NCI-H1930 (cell line): Measurements from ENCODE around the gene VPS37C.
A peak's percentile ranks its signal among the peaks of the same experiment; 100 is the strongest.
"Not testable (repeated sequence)": the region's sequence is repeated elsewhere in the genome, so short reads cannot be mapped to it uniquely, and the experiment has no call there.

Experiments
- DNase-seq, 2 experiments: peaks; one replicate each; lab custom pipeline; 2025; lab: John Stamatoyannopoulos, UW

Gene VPS37C

DNA sequence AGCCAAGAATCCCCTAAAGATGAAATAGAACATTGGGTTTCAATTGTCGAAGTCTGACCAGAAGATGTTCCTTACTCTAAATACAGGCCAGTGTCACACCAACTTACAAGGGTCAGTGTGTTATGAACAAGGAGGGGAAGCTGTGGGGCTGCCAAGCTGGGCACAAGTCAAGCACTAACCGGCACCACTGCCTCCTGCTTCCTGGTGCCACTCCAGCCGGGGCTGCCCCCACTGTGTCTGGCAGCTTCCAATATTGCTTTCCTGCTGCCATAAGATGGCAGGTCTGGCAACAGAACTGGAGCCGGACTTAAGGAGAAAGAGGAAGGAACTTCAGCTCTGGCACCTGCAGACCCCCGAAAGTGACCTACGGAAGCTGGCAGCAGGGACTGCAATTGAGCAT, 13.7 kb upstream of the VPS37C start:
- DNase-seq, result no peak

DNA sequence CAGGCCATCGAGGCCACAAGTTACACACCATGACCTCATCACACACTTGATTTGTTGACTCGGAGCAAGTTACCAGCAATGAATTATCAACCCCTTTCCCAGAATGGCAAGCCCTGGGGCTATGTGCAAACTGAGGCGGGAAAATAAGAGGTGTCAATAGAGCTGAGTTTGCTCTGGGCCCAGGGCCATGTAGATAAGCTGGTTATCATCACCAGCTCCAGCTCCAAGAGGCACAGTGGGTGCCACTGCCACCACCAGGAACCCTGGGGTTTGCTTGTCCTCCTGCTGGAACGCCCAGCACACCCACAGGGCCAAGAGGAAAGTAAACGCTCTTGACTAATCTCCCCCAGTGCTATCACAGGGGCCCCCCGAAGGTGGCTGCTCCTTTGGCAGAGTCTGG, 13.0 kb upstream of the VPS37C start:
- no peak for DNase-seq

DNA sequence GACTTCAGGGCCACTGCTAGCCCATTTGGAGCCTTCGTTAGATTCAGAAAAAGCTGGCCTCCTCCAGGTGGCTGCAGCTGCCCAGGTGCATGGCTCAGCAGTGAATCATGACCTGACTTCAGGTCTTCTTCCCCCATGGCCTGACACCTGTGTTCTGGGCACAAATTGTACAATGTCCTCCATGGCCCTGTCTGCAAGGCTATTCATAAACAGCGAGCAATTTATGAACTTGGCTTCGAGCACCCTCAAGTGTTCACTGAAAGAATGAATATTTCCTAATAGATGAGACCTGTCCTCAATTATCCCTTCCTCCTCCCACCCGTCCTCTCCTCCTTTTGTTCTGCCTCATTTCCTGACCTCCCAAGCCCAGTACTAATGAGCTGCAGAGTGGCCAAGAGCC, 12.2 kb upstream of the VPS37C start:
- no peak for DNase-seq

DNA sequence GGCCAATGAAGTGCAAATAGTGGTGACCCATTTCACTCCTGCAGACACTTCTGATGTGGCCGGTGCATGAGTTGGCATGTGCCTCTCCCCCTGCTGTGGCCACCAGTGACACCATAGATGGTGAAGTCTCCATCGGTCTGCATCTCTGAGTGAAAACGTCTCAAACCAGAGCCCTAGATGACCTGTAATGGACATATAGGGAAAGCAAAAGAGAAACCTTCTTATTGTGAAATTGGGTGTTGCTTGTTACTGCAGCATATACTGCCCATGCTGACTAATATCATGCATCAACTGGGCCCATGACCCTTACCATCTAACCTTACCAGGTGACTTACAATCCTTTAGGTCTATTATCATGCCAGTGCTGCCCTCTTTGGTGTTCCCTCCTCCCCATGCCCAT, 11.7 kb upstream of the VPS37C start:
- no peak for DNase-seq

DNA sequence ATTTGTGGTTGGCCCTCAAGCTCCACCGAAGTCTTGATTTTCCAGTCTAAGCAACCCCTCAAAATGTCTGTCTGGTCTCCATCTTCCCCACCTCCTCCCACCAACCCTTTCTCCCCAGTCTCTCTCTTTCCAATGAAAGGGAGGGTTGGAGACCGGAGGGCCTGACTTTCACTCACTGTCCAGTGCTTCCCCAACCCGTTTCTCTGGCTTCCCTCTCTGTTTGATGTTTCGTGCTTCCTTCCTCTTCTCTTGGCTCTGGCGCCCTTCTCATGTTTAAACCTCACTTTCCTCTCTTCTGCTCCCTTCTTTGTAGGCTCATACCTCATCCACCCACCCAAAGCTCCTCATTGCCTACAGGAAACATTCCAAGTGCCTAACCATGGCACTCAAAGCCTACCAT, 11.1 kb upstream of the VPS37C start:
- no peak for DNase-seq

DNA sequence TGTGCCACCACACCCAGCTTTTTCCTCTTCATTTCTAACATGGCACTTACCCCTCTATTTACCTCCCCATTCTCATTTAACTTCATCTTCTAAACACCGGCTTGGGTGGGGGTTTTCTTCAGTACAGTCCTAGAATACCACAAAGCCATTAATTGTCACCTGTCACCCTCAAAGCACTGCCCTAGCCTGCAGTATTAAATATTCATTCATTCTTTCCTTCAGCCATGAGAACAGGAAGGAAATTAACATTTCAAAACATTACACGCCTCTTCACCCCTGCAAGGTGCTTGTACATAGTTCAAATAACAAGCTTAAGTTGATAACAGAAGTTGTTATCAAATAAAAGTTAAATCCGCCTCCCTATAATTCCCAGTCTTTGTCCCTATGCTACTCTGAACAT, 10.7 kb upstream of the VPS37C start:
- no peak for DNase-seq

DNA sequence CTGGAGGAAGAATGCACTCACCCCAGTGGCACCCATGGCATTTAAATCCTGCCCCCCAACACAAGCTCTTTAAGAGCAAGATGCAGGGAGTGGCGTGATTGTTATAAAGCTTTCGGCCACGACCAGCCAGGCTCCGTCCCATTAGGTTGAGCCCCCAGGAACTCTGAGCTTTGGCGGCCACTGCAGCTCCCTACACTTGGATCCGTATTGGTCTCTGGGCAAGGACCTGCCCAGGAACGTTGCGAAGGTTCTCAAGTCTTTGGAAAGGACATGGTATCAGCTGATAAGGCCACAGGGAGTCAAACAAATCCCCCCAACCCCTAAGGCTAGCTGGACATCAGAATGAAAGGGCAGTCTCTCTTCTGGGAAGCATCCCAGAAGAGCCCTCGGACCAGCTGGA, 9.3 kb upstream of the VPS37C start:
- no peak for DNase-seq

DNA sequence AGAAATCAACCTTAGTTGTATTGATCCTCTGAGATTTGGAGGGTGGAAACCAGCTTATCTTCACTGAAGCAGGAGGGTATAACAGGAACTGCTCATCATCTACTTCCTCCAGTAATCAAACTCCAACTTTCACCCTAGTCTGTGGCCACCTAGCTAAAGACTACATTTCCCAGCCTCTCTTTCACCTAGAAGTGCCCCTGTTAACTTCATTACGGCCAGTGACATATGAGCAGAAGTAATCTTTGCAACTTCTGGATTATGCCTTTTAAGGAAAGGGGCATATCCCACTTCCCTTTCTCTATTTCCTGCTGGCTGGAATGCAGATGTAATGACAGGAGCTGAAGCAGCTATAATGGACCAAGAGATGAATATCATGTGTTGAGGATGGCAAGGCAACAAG, 7.6 kb upstream of the VPS37C start:
- no peak for DNase-seq

DNA sequence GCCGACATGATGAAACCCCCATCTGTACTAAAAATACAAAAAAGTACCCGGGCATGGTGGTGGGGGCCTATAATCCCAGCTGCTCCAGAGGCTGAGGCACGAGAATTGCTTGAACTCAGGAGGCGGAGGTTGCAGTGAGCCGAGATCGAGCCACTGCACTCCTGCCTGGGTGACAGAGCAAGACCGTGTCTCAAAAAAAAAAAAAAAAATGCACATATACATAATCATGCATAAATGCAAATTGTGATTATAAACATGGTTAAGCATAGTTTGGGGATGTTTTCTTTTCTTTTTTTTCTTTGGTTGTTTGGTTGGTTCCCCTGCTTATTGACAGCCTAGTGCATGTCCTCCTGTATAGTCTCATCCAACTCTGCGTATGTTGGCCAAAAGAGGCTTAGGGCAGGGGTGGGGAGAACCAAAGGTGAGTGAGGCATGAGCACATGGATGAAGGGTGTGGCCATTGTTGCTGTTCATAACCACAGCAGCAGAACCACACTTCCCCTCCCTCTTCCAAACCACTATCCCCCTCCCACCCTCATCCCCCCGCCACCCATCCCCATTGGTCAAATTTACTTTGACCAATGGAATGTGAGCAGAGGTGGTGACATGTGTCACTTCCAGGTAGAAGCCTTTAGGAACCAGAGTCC, 6.9 kb upstream of the VPS37C start:
- no peak for DNase-seq

DNA sequence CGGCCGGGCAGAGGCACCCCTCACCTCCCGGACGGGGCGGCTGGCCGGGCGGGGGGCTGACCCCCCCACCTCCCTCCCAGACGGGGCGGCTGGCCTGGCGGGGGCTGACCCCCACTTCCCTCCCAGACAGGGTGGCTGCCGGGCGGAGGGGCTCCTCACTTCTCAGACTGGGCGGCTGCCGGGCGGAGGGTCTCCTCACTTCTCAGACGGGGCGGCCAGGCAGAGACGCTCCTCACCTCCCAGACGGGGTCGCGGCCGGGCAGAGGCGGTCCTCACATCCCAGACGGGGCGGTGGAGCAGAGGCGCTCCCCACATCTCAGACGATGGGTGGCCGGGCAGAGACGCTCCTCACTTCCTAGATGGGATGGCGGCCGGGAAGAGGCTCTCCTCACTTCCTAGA, 5.1 kb upstream of the VPS37C start:
- DNase-seq, result not testable (repeated sequence)

DNA sequence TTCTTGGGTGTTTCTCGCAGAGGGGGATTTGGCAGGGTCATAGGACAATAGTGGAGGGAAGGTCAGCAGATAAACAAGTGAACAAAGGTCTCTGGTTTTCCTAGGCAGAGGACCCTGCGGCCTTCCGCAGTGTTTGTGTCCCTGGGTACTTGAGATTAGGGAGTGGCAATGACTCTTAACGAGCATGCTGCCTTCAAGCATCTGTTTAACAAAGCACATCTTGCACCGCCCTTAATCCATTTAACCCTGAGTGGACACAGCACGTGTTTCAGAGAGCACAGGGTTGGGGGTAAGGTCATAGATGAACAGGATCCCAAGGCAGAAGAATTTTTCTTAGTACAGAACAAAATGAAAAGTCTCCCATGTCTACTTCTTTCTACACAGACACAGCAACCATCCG, 4.6 kb upstream of the VPS37C start:
- not testable (repeated sequence) for DNase-seq

DNA sequence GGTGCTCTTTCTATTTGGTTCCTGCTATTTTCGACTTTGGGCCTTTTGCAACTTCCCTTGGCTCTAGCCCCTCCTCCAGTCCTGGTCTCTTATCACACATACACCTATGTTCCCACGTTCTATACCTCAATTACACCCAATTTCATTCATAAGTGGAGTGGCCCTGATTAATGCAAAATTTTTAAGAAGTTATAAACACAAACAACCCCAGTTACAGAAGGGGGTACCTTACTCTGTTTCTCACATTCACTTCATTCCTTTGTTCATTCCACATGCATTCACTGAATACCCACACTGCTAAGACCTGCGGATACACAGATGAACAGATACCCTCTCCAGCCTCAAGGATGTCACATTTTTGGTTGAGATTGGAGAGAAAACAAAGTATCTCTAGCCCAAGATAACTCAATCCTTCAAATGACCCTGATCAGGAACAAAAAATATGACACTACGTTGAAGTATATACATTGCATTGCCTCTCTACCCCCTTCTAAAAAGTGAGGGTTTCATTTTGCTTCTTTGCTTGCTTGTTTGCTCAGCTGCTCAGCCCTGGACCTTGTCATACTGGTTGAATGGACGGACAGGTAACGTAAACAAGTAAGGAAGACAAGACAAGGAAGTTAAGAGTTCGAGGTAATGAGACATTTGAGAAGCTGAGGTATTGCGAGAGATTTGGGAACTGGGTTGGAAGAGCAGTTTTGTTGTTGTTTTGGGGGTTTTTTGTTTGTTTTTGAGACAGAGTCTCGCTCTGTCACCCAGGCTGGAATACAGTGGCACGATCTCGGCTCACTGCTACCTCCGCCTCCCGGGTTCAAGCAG, 3.6 kb upstream of the VPS37C start:
- no peak for DNase-seq

DNA sequence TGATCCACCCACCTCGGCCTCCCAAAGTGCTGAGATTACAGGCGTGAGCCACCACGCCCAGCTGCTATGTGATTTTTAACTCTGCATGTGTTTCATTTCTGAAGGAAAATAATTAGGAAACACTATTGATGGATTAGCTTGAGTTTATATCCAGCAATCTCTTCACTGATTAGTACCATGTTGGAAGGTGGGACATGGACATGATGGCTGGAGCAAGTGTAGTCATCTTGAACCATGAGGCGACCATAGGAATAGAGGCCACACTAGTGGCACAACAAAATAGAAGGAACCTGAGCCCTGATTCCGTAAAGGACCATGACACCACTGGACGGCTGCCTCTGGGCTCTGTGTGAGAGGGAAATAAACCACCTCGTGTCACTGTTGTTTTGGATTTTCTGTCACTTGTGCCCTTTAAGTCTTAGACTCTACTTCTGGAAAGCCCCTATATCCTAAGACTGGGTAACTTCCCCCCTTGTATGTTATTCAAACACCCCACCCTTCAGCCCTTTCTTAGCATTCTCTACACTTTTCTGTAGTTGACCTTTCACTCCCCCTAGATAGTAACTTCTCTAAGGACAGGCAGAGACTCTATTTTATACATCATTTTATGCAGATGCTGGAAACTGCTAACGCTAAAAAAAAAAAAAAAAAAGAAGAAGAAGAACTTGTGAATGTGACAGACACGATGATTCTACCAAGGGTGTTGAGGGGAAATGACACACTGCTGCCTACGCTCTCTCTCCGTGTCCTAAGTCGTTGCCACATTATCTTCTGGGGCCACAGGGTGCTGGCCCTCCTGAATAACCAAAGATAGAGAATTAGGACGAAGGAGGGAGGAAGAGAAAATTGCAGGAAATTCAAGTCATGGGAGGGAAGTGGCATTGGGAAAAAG, 2.7 kb upstream of the VPS37C start:
- no peak for DNase-seq

DNA sequence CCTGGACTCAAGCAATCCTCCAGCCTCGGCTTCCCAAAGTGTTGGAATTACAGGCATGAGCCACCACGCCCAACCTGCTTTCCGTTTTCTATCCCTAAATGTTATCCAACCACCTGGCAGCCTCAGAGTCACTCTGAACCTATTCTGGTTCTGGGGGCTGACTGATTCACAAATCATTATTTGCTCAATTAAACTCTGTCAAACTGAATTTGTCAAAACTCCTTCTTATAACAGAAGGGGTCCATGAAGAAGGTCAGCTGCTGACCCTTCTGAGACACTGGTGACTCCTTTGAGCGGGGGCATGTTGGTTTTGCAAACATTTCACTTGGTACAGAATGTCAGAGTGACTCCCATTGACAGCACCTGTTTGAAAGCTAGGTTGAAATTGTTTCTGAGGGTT, 1.8 kb upstream of the VPS37C start:
- DNase-seq, result no peak

DNA sequence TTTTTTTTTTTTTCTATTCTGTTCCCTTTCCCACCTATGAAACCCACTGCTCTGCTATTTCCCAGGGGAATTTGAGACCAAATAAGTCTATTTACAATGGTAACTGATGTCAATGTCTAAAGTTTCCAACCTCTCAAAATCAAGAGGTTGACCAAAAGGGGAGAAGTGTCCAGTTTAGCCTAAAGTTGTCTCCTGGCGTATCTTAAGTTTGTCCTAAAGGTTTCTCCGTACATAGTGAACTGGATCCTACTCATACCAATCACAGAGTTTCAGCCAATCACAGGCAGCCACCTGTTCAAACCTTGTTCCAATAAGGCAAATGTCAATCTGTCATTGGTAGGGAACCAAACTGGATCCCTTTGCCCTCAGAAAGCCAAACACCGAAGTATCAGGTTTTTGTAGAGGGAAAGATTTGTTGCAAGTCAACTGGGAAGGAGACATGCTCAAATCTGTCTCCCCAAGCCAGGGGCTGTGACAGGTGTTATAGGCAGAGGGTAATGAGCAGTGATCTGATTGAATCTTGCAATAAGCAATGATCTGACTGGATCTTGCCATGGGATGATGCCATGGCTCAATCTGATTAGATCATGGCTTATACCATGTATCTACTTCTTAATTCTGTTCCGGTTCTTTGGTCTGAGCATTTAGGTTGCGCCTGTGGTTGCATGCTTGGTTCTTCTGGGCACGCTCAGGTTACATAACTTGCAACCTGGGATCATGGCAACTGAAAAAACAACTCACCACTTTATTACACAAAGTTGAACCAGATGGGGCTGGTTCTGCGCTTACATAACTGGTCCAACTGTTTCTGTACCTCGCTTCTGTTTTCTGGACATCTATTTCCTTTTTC, 1.1 kb upstream of the VPS37C start:
- DNase-seq, result peak in 1 of 2 experiments; percentile 48

DNA sequence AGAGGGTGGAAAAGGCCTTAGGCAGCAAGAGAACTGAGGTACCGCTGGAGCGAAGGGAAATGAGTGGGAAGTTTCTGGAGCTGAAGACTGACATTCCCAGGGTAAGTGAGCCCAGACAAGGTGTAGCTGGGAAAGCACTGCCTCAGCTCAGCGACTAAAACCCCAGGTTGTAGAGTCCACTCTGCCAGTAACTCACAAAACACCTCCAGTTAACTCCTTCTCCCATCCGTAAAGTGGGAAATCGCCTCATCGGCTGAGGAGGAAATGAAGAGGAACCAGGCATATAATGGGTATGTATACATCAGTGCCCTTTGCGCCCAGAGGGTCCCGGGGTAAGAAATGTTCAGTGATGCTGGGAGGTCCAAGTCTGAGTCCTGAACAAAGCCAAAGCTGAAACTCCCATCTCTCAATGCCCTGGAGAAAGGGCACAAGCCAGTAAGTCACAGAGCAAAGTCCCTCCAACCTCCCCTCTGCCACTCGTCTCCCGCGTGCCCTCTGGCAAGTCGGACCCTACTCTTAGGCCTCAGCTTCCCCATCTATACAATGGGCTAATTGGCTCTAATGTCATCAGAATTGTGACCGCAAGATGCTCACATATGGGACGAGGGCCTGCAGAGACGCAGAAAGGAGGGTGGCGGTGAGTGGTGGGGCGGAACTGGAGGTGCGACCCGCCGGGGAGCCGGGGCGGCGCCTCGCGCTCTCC, 588 bp downstream of the VPS37C start:
- no peak for DNase-seq

DNA sequence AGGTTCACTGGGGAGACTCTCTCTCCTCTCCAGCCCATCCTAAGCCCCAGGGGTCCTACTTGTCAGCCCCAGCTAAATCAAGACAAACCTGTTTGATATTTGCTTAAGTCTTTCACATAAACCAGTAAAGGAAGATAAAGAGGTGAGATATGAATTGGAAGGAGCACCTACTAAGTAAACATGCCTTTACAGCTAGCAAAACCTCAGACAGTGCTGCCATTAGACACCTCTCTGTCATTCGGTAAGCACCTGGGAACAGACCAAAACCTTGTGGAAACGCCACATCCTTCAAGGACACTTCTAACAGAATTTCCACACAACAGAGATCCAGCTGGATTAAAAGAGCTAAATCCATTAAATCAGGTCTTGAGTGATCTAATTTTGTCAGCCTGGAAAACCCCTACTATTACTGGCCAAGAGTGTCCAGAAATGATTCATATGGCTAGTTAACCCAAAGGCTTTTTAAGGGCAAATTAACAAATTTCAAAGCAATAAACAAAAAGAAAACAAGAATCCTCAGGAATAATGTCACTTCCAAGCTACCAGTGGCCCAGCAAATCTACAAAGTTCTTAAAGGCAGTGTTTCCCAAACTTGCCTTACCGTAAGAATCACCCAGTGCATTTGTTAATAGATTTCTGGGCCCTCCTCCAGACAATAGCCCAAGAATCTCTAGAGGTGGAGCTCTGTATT, 2.4 kb downstream of the VPS37C start:
- no peak for DNase-seq

DNA sequence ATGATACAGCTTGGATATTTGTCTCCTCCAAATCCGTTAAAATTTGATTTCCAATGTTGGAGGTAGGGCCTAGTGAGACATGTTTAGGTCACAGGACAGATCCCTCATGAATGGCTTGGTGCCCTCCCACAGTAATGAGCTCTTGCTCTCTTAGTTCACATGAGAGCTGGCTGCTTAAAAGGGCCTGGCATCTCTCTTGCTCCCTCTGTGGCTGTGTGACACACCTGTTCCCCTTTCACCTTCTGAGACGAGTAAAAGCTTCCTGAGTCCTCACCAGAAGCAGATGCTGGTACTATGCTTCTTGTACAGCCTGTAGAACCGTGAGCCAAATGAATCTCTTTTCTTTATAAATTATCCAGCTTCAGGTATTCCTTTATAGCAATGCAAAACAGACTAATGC, 3.5 kb downstream of the VPS37C start:
- DNase-seq, result no peak

DNA sequence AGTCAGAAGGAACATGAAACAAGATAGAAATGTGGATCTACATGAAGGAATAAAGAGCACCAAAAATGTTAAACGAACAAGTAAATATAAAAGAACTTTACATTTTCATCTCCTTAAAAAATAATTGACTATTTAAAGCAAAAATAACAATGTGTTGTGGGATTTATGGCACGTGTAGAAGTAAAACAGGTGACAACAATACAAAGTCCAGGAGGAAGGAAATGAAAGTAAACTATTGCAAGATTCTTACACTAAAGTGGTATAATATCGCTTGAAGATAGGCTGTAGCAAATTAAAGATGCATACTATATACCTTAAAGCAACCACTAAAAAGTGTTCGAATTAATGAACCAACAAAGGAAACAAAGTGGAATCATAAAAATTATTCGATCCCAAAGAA, 5.5 kb downstream of the VPS37C start:
- no peak for DNase-seq

DNA sequence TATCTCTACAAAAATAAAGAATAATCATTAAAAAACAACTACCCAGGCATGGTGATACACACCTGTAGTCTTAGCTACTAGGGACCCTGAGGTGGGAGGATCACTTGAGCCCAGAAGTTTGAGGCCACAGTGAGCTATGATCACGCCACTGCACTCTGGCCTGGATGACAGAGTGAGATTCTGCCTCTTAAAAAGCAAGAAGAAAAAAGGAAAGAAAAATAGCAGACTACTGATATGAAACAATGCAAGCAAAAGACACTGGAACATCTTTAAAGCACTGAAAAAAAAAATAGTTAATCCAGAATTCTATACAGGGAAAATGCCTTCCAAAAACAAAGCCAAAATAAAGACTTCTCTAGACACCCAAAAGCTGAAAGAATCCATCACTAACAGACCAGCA, 5.9 kb downstream of the VPS37C start:
- no peak for DNase-seq

DNA sequence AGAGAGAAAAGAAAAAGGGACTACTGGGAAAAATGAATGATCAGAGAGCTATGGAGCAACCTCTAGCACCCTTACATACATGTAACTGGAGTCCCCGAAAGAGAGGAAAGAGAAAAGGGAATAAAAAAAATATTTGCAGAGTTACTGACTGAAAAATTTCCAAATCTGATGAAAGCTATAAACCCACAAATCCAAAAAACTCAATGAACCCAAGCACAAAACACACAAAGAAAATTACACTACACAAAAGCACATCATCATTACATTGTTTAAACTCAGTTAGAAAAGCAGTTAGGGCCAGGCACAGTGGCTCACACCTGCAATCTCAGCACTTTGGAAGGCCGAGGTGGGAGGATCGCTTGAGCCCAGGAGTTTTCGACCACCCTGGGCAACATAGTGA, 6.7 kb downstream of the VPS37C start:
- DNase-seq, result no peak
